GOT3 (cell line): ENCODE measurements around the gene NT5C2.
"Not testable (repeated sequence)": the region's sequence is repeated elsewhere in the genome, so short reads cannot be mapped to it uniquely, and the experiment has no call there.

Source experiments
- DNase-seq: peaks from one replicate; lab custom pipeline; 2025; ENCODE audit warnings: mixed read lengths; lab: John Stamatoyannopoulos, UW

The NT5C2 gene

DNA sequence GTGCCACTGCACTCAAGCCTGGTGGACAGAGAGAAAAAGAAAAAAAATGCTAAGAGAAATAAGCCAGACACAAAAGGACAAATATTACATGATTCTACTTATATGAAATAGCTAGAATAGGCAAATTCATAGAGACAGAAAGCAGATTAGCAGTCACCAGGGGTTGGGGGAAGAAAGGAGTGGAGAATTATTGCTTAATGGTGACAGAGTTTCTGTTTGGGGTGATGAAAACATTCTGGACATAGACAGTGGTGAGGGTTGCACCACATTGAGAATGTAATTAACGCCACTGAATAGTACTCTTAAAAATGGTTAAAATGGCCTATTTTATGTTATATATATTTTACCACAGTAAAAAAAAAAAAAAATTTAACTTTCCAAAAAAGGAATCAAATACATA lies 6.4 kb upstream of the NT5C2 start:
- no peak for DNase-seq

DNA sequence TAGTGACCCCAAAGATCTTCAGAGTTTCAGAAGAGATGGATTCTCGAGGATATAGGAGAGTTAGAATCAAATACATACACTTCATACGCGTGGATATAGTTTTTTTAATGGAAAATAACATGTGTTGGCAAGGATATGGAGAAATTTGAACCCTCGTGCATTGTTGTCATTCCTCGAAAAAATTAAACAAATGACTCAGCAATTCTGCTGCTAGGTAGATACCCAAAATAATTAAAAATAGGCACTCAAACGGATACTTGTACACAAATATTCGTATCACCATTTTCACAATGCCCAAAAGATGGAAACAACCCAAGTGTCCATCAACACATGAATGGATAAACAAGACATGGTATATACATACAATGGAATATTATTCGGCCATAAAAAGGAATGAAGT lies 5.6 kb upstream of the NT5C2 start:
- no peak for DNase-seq

DNA sequence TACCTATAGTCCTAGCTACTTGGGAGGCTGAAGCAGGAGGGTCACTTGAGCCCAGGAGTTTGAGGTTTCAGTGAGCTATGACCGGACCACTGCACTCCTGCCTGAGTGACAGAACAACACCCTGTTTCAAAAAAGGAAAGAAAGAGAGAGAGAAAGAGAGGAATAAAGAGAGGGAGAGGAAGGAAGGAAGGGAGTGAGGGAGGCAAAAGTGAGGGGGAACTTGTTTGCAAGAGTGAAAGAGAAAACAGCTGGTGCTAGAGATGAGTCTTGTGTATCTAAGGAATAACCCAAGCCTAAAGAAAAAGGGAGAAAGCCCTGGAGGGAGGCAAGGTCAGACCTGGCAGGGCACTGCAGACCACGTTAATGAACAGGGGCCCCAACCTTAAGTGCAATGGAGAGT lies 4.8 kb upstream of the NT5C2 start:
- no peak for DNase-seq

DNA sequence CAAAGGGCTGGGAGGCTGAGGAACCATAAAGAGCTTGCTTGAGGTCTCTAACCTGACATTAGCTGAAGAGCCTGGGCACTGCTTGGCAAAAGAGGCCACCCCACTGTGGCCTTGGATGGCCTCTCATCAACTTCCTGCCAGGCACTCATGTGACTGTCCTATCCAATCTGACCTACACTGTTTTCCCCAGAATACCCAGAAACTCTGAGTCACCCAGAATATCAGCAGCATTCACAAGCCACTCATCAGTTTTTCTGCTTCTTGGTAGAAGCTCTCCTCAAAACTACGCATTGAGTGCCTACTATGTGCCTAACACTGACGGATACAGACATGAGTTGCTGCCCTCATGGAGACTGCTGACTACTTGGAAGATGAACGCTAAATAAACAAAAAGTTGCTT lies 4.1 kb upstream of the NT5C2 start:
- DNase-seq: no peak

DNA sequence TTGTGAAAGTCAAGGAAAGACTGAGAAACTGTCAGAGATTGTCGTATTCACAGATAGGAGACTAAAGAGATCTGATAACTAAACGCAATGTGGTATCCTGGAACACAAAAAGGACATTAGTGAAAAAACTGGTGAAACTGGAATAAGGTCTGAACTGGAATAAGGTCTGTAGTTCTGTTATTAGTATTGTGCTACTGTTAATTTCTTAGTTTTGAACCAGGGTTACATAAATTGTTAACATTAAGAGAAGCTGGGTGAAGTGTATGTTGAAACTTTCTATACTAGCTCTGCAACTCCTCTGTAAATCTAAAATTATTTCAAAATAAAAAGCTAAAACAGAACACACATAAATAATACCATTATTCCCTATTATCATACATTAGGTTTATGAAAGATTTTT lies 3.4 kb upstream of the NT5C2 start:
- no peak for DNase-seq

DNA sequence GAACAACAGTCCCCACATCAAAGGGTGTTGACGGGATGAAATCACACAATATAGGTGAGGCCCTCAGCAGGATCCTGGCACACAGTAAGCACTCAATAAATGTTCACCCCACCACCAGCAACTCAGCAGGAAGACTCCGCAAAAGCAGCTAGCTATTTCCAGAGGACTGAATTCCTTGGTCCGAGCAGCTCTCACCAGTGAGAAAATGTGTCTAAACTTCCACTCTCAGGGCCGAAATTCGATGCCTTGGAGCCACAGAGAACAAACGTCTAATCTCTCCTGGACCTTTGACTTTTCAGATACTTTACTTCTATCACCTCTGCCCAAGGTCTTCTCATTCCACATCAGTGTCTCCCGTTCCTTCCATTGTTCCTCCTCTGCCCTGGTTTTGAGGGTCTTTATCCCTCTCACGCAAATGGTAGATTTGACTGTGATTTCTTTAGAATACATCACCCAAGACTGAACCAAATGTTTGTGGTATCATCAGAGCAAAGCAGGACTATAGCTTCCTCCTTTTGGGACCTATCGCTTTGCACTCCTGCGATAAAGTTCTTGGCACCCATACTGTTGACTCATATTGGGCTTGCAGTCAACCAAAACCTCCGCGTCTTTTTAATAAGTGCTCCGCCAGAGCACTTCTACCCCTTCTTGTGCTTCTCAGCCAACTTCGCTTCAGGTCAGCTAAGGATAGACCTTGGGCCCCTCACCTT lies 903 bp upstream of the NT5C2 start:
- no peak for DNase-seq

DNA sequence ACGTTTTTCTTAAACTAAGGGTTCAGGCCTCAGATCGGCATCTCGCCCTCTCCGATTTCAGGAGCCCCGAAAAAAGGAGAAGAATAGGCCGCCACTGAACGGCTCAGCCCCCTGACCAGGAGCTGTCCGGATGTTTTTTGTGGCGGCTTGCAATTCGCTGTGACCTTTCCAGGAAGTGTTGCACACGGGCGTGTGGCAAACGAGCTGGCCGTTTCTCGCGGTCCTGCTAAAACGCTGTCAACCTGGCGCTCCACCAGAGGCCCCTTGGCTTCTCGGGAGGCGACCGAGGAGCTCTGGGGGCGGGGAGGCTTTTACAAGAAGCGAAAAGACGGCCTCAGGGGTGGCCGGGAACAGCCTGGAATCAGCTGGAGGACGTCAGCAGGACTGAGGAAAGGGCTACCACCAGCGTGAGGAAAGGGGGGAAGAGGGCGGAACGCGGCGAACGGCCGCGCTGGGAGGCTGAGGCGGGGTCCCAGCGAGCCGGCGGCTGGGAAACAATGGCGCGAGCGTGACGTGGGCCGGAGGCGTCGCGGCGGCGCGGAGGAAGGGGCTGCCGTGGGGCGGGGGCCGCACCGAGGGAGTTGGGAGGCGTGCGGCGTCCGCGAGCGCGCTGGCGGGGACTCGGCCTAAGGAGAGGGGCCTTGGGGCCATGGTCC lies 493 bp downstream of the NT5C2 start:
- no peak for DNase-seq

DNA sequence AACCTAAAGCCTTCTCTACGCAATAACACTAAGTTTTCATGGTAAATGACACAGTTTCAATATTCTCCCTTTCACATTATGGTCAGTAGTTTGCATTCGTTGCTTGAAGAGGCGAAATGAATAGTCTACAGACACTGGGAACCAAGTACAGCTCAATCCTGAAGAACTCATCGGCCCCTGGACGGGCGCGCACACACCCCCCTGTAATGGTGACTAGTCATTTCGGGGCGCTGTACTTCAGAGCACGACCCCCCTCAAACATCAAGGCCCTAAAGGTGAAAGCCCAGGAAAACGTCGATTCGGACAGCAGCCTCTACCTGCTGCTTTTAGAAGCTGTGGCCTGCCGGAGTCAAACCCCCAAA lies 1.0 kb downstream of the NT5C2 start:
- no peak for DNase-seq

DNA sequence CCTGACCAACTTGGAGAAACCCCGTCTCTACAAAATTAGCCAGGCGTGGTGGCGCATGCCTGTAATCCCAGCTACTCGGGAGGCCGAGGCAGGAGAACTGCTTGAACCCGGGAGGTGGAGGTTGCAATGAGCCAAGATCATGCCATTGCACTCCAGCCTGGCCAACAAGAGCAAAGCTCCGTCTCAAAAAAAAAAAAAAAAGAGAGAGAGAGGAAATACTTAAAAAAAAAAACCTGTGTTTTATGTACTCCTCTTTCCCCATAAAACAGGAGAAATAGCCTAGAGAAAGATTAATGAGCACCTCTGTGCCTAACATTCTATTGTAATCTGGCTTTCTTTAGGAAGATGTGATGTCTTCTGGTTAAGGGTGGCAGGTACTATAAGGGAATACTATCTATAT lies 1.9 kb downstream of the NT5C2 start:
- not testable (repeated sequence) for DNase-seq

DNA sequence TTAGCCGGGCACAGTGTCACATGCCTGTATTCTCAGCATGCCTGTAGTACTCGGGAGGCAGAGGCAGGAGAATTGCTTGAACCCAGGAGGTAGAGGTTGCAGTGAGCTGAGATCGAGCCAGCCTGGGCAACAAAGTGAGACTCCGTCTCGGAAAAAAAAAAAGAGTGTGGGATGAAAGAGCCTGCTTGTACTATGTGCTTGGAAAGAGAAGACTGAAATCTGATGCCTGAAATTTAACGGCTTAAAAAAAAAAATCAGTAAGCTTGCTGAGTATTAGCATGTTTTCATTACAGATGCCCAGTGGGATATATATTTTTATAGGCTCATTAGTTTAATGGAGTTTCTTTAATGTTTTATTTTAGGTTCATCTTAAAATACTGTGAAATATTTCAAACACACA lies 4.2 kb downstream of the NT5C2 start:
- no peak for DNase-seq

DNA sequence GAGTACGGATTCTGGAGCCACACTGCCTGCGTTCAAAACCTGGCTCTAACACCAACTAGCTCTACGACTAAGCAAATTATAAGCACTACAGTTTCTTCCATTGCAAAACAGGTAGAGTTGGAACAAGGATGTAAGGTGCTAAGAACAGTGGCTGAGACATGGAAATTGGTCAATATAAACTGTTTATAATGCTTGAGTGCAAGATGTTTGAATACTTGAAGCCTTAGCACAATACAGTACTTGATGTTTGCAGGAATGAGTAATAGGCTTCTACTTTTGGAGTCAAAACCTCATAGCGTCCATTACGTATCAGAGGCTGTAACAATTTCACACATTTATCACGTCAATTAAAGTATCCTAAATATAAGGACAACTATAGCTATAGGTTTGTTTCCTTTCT lies 6.9 kb downstream of the NT5C2 start:
- no peak for DNase-seq

DNA sequence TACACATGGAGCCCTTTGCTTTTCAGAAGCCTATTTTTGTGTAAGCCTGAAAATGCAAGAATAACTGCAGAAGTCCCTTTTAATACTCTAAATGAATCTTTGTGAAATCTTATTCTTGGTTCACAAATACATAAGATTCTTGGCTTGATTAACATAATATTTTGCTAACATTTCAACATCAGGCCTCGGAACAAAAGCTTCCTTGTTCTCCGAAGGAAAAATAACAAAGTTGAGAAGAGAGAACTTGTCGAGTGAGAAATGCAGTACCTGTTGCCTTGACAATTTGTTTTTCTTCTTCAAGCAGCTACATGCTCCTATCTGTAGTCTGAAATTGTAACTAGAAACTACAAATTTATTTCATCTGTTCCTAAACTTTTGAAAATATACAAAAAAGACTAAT lies 8.5 kb downstream of the NT5C2 start:
- no peak for DNase-seq

DNA sequence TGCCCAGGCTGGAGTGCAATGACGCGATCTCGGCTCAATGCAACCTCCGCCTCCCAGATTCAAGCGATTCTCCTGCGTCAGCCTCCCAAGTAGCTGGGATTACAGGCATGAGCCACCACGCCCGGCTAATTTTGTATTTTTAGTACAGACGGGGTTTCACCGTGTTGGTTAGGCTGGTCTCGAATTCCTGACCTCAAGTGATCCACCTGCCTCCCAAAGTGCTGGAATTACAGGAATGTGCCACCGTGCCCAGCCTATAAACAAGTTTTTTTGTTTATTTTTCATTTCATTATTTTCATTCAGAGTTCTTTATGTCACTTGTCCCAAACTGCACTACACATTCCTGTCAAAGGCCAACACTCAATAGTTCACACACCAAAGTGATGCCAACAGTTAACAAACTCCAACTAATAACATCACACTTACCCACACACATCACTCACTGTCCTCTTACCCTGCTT lies 9.1 kb downstream of the NT5C2 start:
- not testable (repeated sequence) for DNase-seq

DNA sequence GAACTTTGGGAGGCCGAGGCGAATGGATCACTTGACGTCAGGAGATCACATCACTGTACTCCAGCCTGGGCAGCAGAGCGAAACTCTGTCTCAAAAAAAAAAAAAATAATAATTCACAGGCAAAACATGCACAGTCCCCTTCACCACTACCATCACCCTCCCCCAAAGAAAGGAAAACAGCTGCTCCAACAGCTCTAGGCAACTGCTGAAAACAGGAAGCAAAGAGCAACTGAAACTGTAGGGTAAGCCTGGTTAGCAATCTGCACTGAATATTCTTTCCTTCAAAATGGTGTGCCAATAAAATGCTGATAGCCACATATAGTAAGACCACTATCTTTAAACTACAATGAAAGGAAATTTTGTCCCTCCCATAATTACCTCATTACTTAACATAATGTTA lies 11.8 kb downstream of the NT5C2 start:
- DNase-seq: no peak

DNA sequence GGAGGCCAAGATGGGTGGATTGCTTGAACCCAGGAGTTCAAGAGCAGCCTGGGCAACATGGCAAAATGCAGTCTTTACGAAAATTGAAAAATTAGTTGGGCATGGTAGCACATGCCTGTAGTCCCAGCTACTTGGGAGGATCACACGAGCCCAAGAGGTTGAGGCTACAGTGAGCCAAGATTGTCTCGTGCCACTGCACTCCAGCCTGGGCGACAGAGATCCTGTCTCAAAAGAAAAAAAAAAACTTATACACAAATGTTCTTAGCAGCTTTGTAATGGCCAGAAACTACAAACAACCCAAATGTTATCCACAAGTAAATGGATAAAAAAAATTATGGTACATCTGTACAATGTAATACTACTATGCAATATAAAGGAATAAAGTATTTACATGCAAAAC lies 12.6 kb downstream of the NT5C2 start:
- no peak for DNase-seq

DNA sequence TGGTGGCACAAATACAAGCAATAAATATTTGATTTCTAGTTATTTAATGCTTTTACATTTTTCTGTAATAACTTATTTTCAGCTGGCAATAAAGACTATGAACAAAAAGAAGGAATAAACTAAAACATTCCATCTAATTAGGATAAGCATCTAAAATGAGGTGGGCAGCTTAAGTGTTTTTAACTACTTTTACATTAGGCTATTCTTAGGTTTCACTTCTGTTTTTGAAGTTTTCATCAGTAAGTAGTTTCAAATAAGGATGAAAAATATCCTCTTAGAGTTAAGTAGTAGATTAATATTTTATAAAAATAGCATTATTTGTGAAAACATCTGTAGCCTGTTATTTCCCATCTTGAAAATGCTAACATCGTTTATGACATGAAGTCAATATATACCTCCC lies 15.9 kb downstream of the NT5C2 start:
- DNase-seq: no peak

DNA sequence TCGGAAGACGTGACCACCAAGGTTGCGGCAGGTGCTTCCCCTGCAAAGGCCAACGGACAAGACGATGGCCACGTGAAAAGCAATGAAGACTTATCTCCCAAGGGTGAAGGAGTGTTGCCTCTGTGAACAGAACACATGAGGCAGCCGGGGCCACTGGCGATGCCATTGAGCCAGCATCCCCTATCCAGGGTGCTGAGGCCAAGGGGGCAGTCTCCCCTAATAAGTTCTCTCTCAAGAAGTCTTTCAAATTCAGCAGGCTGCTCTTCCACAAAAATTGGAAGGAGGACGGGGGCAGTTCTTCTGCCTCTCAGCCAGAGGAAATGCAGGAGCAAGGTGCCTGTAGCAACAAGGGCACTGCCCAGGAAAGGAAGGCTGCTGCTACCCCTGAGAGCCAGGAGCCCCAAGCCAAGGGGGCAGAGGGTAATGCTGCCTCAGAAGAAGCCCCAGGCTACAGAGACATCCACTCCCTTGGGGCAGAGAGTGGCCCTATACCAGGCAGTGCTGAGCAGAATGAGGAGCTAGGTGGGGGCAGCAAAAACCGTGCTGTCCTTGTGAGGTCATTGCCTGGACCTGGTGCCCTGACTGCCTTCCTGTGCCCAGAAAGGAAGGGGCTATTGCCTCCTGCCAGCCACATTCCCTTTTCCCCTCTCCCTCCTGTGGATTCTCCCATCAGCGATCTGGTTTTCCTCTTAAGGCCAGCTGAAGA lies 17.3 kb downstream of the NT5C2 start:
- no peak for DNase-seq

DNA sequence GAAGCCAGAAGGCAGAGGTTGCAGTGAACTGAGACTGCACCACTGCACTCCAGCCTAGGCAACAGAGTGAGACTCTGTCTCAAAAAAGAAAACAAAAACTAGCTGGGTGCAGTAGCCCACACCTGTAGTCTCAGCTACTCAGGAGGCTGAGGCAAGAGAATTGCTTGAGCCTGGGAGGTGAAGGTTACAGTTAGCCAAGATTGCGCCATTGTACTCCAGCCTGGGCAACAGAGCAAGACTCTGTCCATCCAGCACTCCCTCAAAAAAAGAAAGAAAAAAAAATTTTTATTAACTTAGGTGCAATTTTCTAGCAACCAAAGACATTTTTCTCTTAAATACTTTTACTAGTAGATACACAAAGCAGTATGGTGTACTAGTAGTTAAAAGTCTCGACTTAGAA lies 18.7 kb downstream of the NT5C2 start:
- not testable (repeated sequence) for DNase-seq

DNA sequence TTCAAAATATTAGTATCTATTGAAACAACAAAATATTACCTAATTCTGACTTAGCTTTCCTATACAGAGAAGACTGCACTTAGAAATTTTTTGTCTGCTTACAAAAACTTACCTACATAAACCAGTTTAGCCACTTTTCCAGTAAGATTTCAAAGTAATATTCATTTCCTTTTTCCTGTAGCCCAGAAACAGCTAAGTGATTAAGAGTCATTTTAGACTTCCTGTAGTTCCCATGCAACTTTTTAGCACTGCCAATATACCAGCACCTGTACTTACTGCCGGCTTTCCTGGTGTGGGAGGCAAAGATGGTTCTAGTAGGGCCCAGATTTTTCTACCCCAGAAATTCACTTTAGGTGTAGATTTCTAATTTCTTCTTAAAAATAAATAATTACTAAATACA lies 21.8 kb downstream of the NT5C2 start:
- DNase-seq: no peak

DNA sequence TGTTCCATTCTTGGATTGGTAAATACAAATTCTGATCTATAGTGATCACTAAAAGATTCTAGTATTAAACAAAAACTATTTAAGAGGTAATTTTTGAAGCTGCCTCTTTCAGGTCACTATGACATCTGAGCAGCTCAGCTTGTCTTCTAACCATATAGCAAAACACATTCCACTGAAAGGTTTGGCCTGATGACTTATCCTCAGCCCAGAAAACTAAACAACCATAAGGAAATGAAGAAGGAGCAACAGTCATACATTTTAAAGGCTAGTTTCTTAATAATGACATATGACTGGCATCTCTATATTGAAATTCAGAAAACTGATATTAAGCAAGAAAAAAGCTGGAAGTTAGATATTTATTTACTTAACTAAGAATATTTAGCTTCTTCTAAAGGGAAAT lies 24.6 kb downstream of the NT5C2 start:
- no peak for DNase-seq

DNA sequence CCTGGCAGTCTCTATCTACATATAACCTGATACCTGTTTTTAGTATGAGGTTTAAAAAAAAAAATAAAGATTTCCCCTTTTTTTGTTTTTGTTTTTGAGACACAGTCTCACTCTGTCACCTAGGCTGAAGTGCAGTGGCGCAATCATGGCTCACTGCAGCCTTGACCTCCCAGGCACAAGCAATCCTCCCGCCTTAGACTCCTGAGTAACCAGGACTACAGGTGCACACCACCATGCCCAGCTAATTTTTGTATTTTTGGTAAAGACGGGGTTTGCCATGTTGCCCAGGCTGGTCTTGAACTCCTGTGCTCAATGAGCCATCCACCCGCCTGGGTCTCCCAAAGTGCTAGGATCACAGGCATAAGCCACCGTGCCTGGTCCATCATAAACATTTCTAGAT lies 25.5 kb downstream of the NT5C2 start:
- DNase-seq: not testable (repeated sequence)

DNA sequence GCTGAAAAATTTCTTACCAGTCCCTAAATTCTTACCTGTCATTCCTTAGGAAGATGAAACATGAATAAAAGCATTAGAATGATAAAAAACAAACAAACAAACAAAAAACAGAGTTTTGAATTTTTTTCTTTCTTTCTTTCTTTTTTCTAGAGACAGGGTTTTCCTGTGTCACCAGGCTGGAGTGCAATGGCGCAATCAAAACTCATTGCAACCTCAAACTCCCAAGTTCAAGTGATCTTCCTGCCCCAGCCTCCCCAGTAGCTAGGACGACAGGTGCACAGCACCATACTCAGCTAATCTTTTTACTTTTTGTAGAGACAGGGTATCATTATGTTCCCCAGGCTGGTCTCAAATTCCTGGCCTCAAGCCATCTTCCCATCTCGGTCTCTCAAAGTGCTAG lies 26.5 kb downstream of the NT5C2 start:
- no peak for DNase-seq

DNA sequence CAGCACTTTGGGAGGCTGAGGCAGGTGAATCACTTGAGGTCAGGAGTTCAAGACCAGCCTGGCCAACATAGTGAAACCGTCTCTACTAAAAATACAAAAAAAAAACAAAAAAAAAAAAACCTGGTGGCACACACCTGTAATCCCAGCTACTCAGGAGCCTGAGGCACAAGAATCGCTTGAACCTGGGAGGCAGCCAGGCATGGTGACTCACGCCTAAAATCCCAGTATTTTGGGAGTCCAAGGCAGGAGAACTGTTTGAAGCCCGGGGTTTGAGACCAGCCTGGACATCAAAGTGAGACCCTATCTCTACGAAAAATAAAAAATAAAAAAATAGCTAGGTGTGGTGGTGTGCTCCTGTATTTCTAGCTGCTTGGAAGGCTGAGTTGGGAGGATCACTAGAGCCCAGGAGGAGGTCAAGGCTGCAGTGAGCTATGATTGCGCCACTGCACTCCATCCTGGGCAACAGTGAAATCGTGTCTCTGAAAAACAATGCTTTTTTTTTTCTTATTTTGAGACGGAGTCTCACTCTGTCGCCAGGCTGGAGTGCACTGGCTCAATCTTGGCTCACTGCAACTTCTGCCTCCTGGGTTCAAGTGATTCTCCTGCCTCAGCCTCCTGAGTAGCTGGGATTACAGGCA lies 29.2 kb downstream of the NT5C2 start:
- DNase-seq: not testable (repeated sequence)
